ENCODE data around the gene IGSF21.

- no peak for TF ChIP-seq AFF4 (CRISPR knock-in tag; IDR thresholded peaks at IDR 0.05; ENCODE audit: borderline replicate concordance)
- TF ChIP-seq CTCF (IDR thresholded peaks at IDR 0.05): no peak
- TF ChIP-seq CDX4 (CRISPR knock-in tag; IDR thresholded peaks at IDR 0.05; ENCODE audit: borderline replicate concordance): no peak
- no peak for TF ChIP-seq CREB1 (CRISPR knock-in tag; IDR thresholded peaks at IDR 0.05)
- TF ChIP-seq TCF7 (CRISPR knock-in tag; IDR thresholded peaks at IDR 0.05; ENCODE audit: low read depth): no peak
- TF ChIP-seq MLX (CRISPR knock-in tag; IDR thresholded peaks at IDR 0.05): no peak
Observed at GRCh38 chr1:18340787-18341186, 233.2 kb downstream of the IGSF21 start.

Measured in WTC11 (cell line).